ENCODE data around the gene RCAN1.

Gene RCAN1

GRCh38 chr21:34589511-34590282 lies 25.2 kb downstream of the RCAN1 start:
- TF ChIP-seq RAD21 (IDR thresholded peaks at IDR 0.05; ENCODE audit: low read depth) (no peak), EP300 (IDR thresholded peaks at IDR 0.05; ENCODE audit: borderline replicate concordance) (no peak), YY1 (IDR thresholded peaks at IDR 0.05; ENCODE audit: low read depth) (no peak), EGR1 (IDR thresholded peaks at IDR 0.05) (no peak), CEBPB (IDR thresholded peaks at IDR 0.05) (no peak), TEAD4 (IDR thresholded peaks at IDR 0.05) (no peak), CREB1 (IDR thresholded peaks at IDR 0.05; ENCODE audit: low read depth) (no peak), REST (IDR thresholded peaks at IDR 0.05; ENCODE audit: low read depth) (no peak), NFIC (IDR thresholded peaks at IDR 0.05) (no peak), MAX (IDR thresholded peaks at IDR 0.05) (no peak), TAF1 (IDR thresholded peaks at IDR 0.05; ENCODE audit: low read depth) (no peak), USF1 (IDR thresholded peaks at IDR 0.05) (no peak), ZBTB7A (IDR thresholded peaks at IDR 0.05; ENCODE audit: low read depth) (no peak), FOXM1 (IDR thresholded peaks at IDR 0.05; ENCODE audit: borderline replicate concordance, low read depth) (no peak), TCF12 (IDR thresholded peaks at IDR 0.05; ENCODE audit: low read depth) (no peak)

- TF ChIP-seq ZBTB7A (IDR thresholded peaks at IDR 0.05; ENCODE audit: low read depth), result no peak
- TF ChIP-seq MAX (IDR thresholded peaks at IDR 0.05), result no peak
- no peak for TF ChIP-seq NFIC (IDR thresholded peaks at IDR 0.05)
- no peak for TF ChIP-seq TEAD4 (IDR thresholded peaks at IDR 0.05)
- no peak for TF ChIP-seq USF1 (IDR thresholded peaks at IDR 0.05)
- TF ChIP-seq FOXM1 (IDR thresholded peaks at IDR 0.05; ENCODE audit: borderline replicate concordance, low read depth), result no peak
- no peak for TF ChIP-seq REST (IDR thresholded peaks at IDR 0.05; ENCODE audit: low read depth)
- TF ChIP-seq YY1 (IDR thresholded peaks at IDR 0.05; ENCODE audit: low read depth), result no peak
- TF ChIP-seq EP300 (IDR thresholded peaks at IDR 0.05; ENCODE audit: borderline replicate concordance), result no peak
- TF ChIP-seq RAD21 (IDR thresholded peaks at IDR 0.05; ENCODE audit: low read depth), result no peak
- TF ChIP-seq CREB1 (IDR thresholded peaks at IDR 0.05; ENCODE audit: low read depth), result no peak
- no peak for TF ChIP-seq EGR1 (IDR thresholded peaks at IDR 0.05)
- no peak for TF ChIP-seq TCF12 (IDR thresholded peaks at IDR 0.05; ENCODE audit: low read depth)
- TF ChIP-seq CEBPB (IDR thresholded peaks at IDR 0.05), result no peak
- TF ChIP-seq TAF1 (IDR thresholded peaks at IDR 0.05; ENCODE audit: low read depth), result no peak
Observed at GRCh38 chr21:34583926-34584563, 30.9 kb downstream of the RCAN1 start.

- TF ChIP-seq FOXM1 (IDR thresholded peaks at IDR 0.05; ENCODE audit: borderline replicate concordance, low read depth) (no peak), TAF1 (IDR thresholded peaks at IDR 0.05; ENCODE audit: low read depth) (no peak), USF1 (IDR thresholded peaks at IDR 0.05) (no peak), RAD21 (IDR thresholded peaks at IDR 0.05; ENCODE audit: low read depth) (peak; percentile 59), EP300 (IDR thresholded peaks at IDR 0.05; ENCODE audit: borderline replicate concordance) (no peak), EGR1 (IDR thresholded peaks at IDR 0.05) (no peak), TEAD4 (IDR thresholded peaks at IDR 0.05) (no peak), CEBPB (IDR thresholded peaks at IDR 0.05) (no peak)
Observed at GRCh38 chr21:34582506-34583150, 32.3 kb downstream of the RCAN1 start.

GRCh38 chr21:34580181-34580700 lies 34.7 kb downstream of the RCAN1 start:
- TF ChIP-seq YY1 (IDR thresholded peaks at IDR 0.05; ENCODE audit: low read depth), result no peak
- no peak for TF ChIP-seq RAD21 (IDR thresholded peaks at IDR 0.05; ENCODE audit: low read depth)
- TF ChIP-seq ZBTB7A (IDR thresholded peaks at IDR 0.05; ENCODE audit: low read depth), result no peak
- no peak for TF ChIP-seq TCF12 (IDR thresholded peaks at IDR 0.05; ENCODE audit: low read depth)
- no peak for TF ChIP-seq MAX (IDR thresholded peaks at IDR 0.05)
- no peak for TF ChIP-seq EP300 (IDR thresholded peaks at IDR 0.05; ENCODE audit: borderline replicate concordance)
- no peak for TF ChIP-seq REST (IDR thresholded peaks at IDR 0.05; ENCODE audit: low read depth)
- no peak for TF ChIP-seq CEBPB (IDR thresholded peaks at IDR 0.05)

Measured in Ishikawa (cell line).